ENCODE results near the gene SIRPD.

SIRPD gene

GRCh38 chr20:1489764-1490436, 67.6 kb downstream of the SIRPD start:
- no peak for TF ChIP-seq ESRRG (CRISPR knock-in tag; IDR thresholded peaks at IDR 0.05)
- no peak for TF ChIP-seq GLIS3 (CRISPR knock-in tag; IDR thresholded peaks at IDR 0.05)
- TF ChIP-seq, protein P1, sequence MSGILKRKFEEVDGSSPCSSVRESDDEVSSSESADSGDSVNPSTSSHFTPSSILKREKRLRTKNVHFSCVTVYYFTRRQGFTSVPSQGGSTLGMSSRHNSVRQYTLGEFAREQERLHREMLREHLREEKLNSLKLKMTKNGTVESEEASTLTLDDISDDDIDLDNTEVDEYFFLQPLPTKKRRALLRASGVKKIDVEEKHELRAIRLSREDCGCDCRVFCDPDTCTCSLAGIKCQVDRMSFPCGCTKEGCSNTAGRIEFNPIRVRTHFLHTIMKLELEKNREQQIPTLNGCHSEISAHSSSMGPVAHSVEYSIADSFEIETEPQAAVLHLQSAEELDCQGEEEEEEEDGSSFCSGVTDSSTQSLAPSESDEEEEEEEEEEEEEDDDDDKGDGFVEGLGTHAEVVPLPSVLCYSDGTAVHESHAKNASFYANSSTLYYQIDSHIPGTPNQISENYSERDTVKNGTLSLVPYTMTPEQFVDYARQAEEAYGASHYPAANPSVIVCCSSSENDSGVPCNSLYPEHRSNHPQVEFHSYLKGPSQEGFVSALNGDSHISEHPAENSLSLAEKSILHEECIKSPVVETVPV (CRISPR knock-in tag; IDR thresholded peaks at IDR 0.05), result no peak
- no peak for TF ChIP-seq BACH2 (CRISPR knock-in tag; IDR thresholded peaks at IDR 0.05; ENCODE audit: borderline replicate concordance)
- TF ChIP-seq ISL1 (CRISPR knock-in tag; IDR thresholded peaks at IDR 0.05), result no peak
- no peak for TF ChIP-seq PPARA (CRISPR knock-in tag; IDR thresholded peaks at IDR 0.05; ENCODE audit: borderline replicate concordance)
- no peak for ATAC-seq

DNA sequence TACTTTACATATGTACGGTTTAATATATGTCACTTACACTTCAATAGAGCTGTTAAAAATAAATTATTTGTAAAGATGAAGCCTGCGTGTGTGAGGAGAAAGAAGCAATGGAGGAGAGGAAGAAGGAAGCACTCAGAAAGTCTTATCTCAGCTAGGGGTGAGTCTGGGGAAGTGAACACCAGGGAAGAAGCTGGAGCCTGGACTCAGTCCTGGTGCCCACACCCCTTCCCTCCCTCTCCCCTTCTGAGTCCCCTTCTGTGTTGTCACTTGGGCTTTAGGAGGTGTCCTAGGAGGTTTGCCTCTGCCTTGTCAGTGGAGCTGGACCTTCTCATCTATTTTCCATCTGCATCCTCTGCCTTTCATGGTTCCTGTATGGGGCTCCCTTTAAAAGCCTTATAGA, 68.2 kb downstream of the SIRPD start:
- TF ChIP-seq ESRRG (CRISPR knock-in tag; IDR thresholded peaks at IDR 0.05) (no peak), OSR1 (CRISPR knock-in tag; IDR thresholded peaks at IDR 0.05) (no peak), ZNF70 (CRISPR knock-in tag; IDR thresholded peaks at IDR 0.05) (no peak), POU6F1 (CRISPR knock-in tag; IDR thresholded peaks at IDR 0.05; ENCODE audit: borderline replicate concordance, low read depth) (no peak), ZNF8 (CRISPR knock-in tag; IDR thresholded peaks at IDR 0.05) (no peak), ZFP30 (CRISPR knock-in tag; IDR thresholded peaks at IDR 0.05) (no peak), ARNTL (CRISPR knock-in tag; IDR thresholded peaks at IDR 0.05; ENCODE audit: borderline replicate concordance, low read depth) (no peak), GLIS3 (CRISPR knock-in tag; IDR thresholded peaks at IDR 0.05) (no peak), ZNF565 (CRISPR knock-in tag; conservative IDR thresholded peaks at IDR 0.05; ENCODE audit: low read depth) (no peak), ZFP3 (CRISPR knock-in tag; IDR thresholded peaks at IDR 0.05) (no peak), RARB (CRISPR knock-in tag; IDR thresholded peaks at IDR 0.05) (no peak), BACH2 (CRISPR knock-in tag; IDR thresholded peaks at IDR 0.05; ENCODE audit: borderline replicate concordance) (no peak), CSDC2 (CRISPR knock-in tag; IDR thresholded peaks at IDR 0.05) (no peak)
- TF ChIP-seq, protein P2, sequence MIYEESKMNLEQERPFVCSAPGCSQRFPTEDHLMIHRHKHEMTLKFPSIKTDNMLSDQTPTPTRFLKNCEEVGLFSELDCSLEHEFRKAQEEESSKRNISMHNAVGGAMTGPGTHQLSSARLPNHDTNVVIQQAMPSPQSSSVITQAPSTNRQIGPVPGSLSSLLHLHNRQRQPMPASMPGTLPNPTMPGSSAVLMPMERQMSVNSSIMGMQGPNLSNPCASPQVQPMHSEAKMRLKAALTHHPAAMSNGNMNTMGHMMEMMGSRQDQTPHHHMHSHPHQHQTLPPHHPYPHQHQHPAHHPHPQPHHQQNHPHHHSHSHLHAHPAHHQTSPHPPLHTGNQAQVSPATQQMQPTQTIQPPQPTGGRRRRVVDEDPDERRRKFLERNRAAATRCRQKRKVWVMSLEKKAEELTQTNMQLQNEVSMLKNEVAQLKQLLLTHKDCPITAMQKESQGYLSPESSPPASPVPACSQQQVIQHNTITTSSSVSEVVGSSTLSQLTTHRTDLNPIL (CRISPR knock-in tag; IDR thresholded peaks at IDR 0.05; ENCODE audit: low read depth), result no peak
- TF ChIP-seq, protein P1 (CRISPR knock-in tag; IDR thresholded peaks at IDR 0.05), result no peak
- no peak for ATAC-seq

GRCh38 chr20:1486566-1486965, 70.9 kb downstream of the SIRPD start:
- ATAC-seq, result no peak
- TF ChIP-seq ZFP30 (CRISPR knock-in tag; IDR thresholded peaks at IDR 0.05), result no peak
- TF ChIP-seq ZNF8 (CRISPR knock-in tag; IDR thresholded peaks at IDR 0.05), result no peak
- TF ChIP-seq TOX (CRISPR knock-in tag; IDR thresholded peaks at IDR 0.05; ENCODE audit: borderline replicate concordance), result no peak
- TF ChIP-seq, protein P1 (CRISPR knock-in tag; IDR thresholded peaks at IDR 0.05), result no peak
- no peak for TF ChIP-seq BACH2 (CRISPR knock-in tag; IDR thresholded peaks at IDR 0.05; ENCODE audit: borderline replicate concordance)
- no peak for TF ChIP-seq PATZ1 (CRISPR knock-in tag; IDR thresholded peaks at IDR 0.05; ENCODE audit: borderline replicate concordance)
- TF ChIP-seq ZFP3 (CRISPR knock-in tag; IDR thresholded peaks at IDR 0.05), result no peak
- TF ChIP-seq ZNF70 (CRISPR knock-in tag; IDR thresholded peaks at IDR 0.05), result no peak
- TF ChIP-seq SNAI2 (CRISPR knock-in tag; IDR thresholded peaks at IDR 0.05), result no peak
- no peak for TF ChIP-seq POU6F1 (CRISPR knock-in tag; IDR thresholded peaks at IDR 0.05; ENCODE audit: borderline replicate concordance, low read depth)
- TF ChIP-seq, protein P3, sequence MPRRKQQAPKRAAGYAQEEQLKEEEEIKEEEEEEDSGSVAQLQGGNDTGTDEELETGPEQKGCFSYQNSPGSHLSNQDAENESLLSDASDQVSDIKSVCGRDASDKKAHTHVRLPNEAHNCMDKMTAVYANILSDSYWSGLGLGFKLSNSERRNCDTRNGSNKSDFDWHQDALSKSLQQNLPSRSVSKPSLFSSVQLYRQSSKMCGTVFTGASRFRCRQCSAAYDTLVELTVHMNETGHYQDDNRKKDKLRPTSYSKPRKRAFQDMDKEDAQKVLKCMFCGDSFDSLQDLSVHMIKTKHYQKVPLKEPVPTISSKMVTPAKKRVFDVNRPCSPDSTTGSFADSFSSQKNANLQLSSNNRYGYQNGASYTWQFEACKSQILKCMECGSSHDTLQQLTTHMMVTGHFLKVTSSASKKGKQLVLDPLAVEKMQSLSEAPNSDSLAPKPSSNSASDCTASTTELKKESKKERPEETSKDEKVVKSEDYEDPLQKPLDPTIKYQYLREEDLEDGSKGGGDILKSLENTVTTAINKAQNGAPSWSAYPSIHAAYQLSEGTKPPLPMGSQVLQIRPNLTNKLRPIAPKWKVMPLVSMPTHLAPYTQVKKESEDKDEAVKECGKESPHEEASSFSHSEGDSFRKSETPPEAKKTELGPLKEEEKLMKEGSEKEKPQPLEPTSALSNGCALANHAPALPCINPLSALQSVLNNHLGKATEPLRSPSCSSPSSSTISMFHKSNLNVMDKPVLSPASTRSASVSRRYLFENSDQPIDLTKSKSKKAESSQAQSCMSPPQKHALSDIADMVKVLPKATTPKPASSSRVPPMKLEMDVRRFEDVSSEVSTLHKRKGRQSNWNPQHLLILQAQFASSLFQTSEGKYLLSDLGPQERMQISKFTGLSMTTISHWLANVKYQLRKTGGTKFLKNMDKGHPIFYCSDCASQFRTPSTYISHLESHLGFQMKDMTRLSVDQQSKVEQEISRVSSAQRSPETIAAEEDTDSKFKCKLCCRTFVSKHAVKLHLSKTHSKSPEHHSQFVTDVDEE (CRISPR knock-in tag; IDR thresholded peaks at IDR 0.05), result no peak
- TF ChIP-seq ARNTL (CRISPR knock-in tag; IDR thresholded peaks at IDR 0.05; ENCODE audit: borderline replicate concordance, low read depth), result no peak
